ENCODE measurements around the gene CYSRT1. TPM values are rescaled to one million over a fixed set of nuclear protein-coding genes. Genes with fewer than 3 reads are reported as not detected.

CYSRT1 gene
- total and polyA plus RNA-seq, 5 donors: 0.17 to 0.32 TPM; not detected in 3

- DNase-seq (peak in 1 of 3 donors; percentile 46), ATAC-seq (no peak)
- intact Hi-C loops (cut with DNase I): loop anchor here in 3 of 4 donors (5.0 kb wide), 1 partner anchor 108 kb away; no protein-coding TSS in a partner anchor
- Histone ChIP-seq H3K4me3 (ENCODE audit: low read length) (no peak overlapping the region), H3K4me1 (ENCODE audit: control insufficient read depth, insufficient read depth, low read length) (no peaks in the 10 kb centered on the region), H3K27me3 (ENCODE audit: control insufficient read depth, insufficient read depth) (no peaks in the 10 kb centered on the region), H3K27ac (ENCODE audit: low read length) (no peak overlapping the region), H3K9me3 (ENCODE audit: control insufficient read depth, low read length) (no peaks in the 10 kb centered on the region)
- 61% methylated on average over 31 of the region's 31 CpGs for WGBS
These were observed 5.1 kb downstream of the CYSRT1 start for GRCh38 chr9:137229903-137230704.

- Histone ChIP-seq H3K9me3 (ENCODE audit: control insufficient read depth, low read length) (no peaks in the 10 kb centered on the region), H3K27ac (ENCODE audit: low read length) (no peak within 1 kb of the TSS), H3K27me3 (ENCODE audit: control insufficient read depth, insufficient read depth) (no peaks in the 10 kb centered on the region), H3K4me1 (ENCODE audit: control insufficient read depth, insufficient read depth, low read length) (no peaks in the 10 kb centered on the region), H3K4me3 (ENCODE audit: low read length) (no peak within 1 kb of the TSS)
- intact Hi-C loops (cut with DNase I): no loop called here
- ATAC-seq: no peak
- peak in 1 of 3 donors; percentile 50 for DNase-seq
- WGBS: 63% methylated on average over 14 of the region's 14 CpGs
These were observed 5.9 kb downstream of the CYSRT1 start, which contains the start of gene SLC34A3 for GRCh38 chr9:137230705-137231371. Gene SLC34A3 (plus strand): TSS chr9:137230901. CDS start chr9:137231703, 802 bp downstream.

- no peak overlapping the region for H3K27ac ChIP-seq (ENCODE audit: low read length)
- intact Hi-C loops (cut with DNase I): loop anchor here in 1 of 4 donors (2.0 kb wide), 2 partner anchors 29 to 109 kb away; no protein-coding TSS in a partner anchor
- WGBS: 78% methylated on average over 23 of the region's 23 CpGs
- no peaks in the 10 kb centered on the region for H3K4me1 ChIP-seq (ENCODE audit: control insufficient read depth, insufficient read depth, low read length)
- no peaks in the 10 kb centered on the region for H3K9me3 ChIP-seq (ENCODE audit: control insufficient read depth, low read length)
- no peaks in the 10 kb centered on the region for H3K27me3 ChIP-seq (ENCODE audit: control insufficient read depth, insufficient read depth)
- no peak for DNase-seq
- ATAC-seq: no peak
- no peak overlapping the region for H3K4me3 ChIP-seq (ENCODE audit: low read length)
These were observed 6.5 kb downstream of the CYSRT1 start for GRCh38 chr9:137231372-137232039.

GRCh38 chr9:137232101-137232500, 7.1 kb downstream of the CYSRT1 start:
- H3K27ac ChIP-seq (ENCODE audit: low read length): no peak overlapping the region
- no peak for ATAC-seq
- H3K4me3 ChIP-seq (ENCODE audit: low read length): no peak overlapping the region
- 60% methylated on average over 10 of the region's 10 CpGs for WGBS
- DNase-seq: no peak
- intact Hi-C loops (cut with DNase I): loop anchor here in 1 of 4 donors (2.0 kb wide), 2 partner anchors 29 to 109 kb away; no protein-coding TSS in a partner anchor
- H3K4me1 ChIP-seq (ENCODE audit: control insufficient read depth, insufficient read depth, low read length): no peaks in the 10 kb centered on the region
- H3K9me3 ChIP-seq (ENCODE audit: control insufficient read depth, low read length): no peaks in the 10 kb centered on the region
- no peaks in the 10 kb centered on the region for H3K27me3 ChIP-seq (ENCODE audit: control insufficient read depth, insufficient read depth)

- no peaks in the 10 kb centered on the region for H3K4me1 ChIP-seq (ENCODE audit: control insufficient read depth, insufficient read depth, low read length)
- 68% methylated on average over 24 of the region's 24 CpGs for WGBS
- intact Hi-C loops (cut with DNase I): loop anchor here in 1 of 4 donors (2.0 kb wide), 2 partner anchors 28 to 110 kb away; no protein-coding TSS in a partner anchor
- H3K27ac ChIP-seq (ENCODE audit: low read length): no peak overlapping the region
- H3K9me3 ChIP-seq (ENCODE audit: control insufficient read depth, low read length): no peaks in the 10 kb centered on the region
- no peak overlapping the region for H3K4me3 ChIP-seq (ENCODE audit: low read length)
- ATAC-seq (no peak), DNase-seq (no peak)
- H3K27me3 ChIP-seq (ENCODE audit: control insufficient read depth, insufficient read depth): no peaks in the 10 kb centered on the region
These were observed 7.5 kb downstream of the CYSRT1 start for GRCh38 chr9:137232510-137232909.

GRCh38 chr9:137233143-137233980, 8.4 kb downstream of the CYSRT1 start:
- no peaks in the 10 kb centered on the region for H3K27me3 ChIP-seq (ENCODE audit: control insufficient read depth, insufficient read depth)
- H3K9me3 ChIP-seq (ENCODE audit: control insufficient read depth, low read length): no peaks in the 10 kb centered on the region
- H3K27ac ChIP-seq (ENCODE audit: low read length): no peak overlapping the region
- WGBS: 70% methylated on average over 40 of the region's 40 CpGs
- no peak overlapping the region for H3K4me3 ChIP-seq (ENCODE audit: low read length)
- ATAC-seq: no peak
- no peak for DNase-seq
- no peaks in the 10 kb centered on the region for H3K4me1 ChIP-seq (ENCODE audit: control insufficient read depth, insufficient read depth, low read length)
- intact Hi-C loops (cut with DNase I): loop anchor here in 1 of 4 donors (2.0 kb wide), 2 partner anchors 27 to 111 kb away; no protein-coding TSS in a partner anchor

GRCh38 chr9:137234055-137234697, 9.2 kb downstream of the CYSRT1 start:
- ATAC-seq: no peak
- no peak overlapping the region for H3K27ac ChIP-seq (ENCODE audit: low read length)
- DNase-seq: no peak
- no peak overlapping the region for H3K4me3 ChIP-seq (ENCODE audit: low read length)
- intact Hi-C loops (cut with DNase I): no loop called here
- no peaks in the 10 kb centered on the region for H3K9me3 ChIP-seq (ENCODE audit: control insufficient read depth, low read length)
- no peaks in the 10 kb centered on the region for H3K27me3 ChIP-seq (ENCODE audit: control insufficient read depth, insufficient read depth)
- 57% methylated on average over 40 of the region's 40 CpGs for WGBS
- H3K4me1 ChIP-seq (ENCODE audit: control insufficient read depth, insufficient read depth, low read length): no peaks in the 10 kb centered on the region

GRCh38 chr9:137234758-137235423, 9.9 kb downstream of the CYSRT1 start:
- DNase-seq (no peak), ATAC-seq (no peak)
- Histone ChIP-seq H3K27me3 (ENCODE audit: control insufficient read depth, insufficient read depth) (no peaks in the 10 kb centered on the region), H3K4me1 (ENCODE audit: control insufficient read depth, insufficient read depth, low read length) (no peaks in the 10 kb centered on the region), H3K27ac (ENCODE audit: low read length) (no peak overlapping the region), H3K4me3 (ENCODE audit: low read length) (no peak overlapping the region), H3K9me3 (ENCODE audit: control insufficient read depth, low read length) (no peaks in the 10 kb centered on the region)
- WGBS: 65% methylated on average over 18 of the region's 18 CpGs
- intact Hi-C loops (cut with DNase I): no loop called here

- intact Hi-C loops (cut with DNase I): no loop called here
- Histone ChIP-seq H3K4me1 (ENCODE audit: control insufficient read depth, insufficient read depth, low read length) (no peaks in the 10 kb centered on the region), H3K4me3 (ENCODE audit: low read length) (no peak overlapping the region), H3K27me3 (ENCODE audit: control insufficient read depth, insufficient read depth) (no peaks in the 10 kb centered on the region), H3K9me3 (ENCODE audit: control insufficient read depth, low read length) (no peaks in the 10 kb centered on the region), H3K27ac (ENCODE audit: low read length) (no peak overlapping the region)
- ATAC-seq (no peak), DNase-seq (no peak)
- 64% methylated on average over 35 of the region's 35 CpGs for WGBS
These were observed 10.7 kb downstream of the CYSRT1 start for GRCh38 chr9:137235424-137236237.

All from right cardiac atrium (tissue), 5 donors.